GM23338 (cell line): ENCODE results near the gene DUSP5.

Experiments used
- CREB1 ChIP-seq: fragments of 250-450 bp; sonication (Bioruptor Pico); IDR thresholded peaks from 2 replicates; pipeline ENCODE4 v1.5.0; 2020; ENCODE audit warnings: low read depth, mild to moderate bottlenecking, moderate library complexity
- CTCF ChIP-seq, 2 experiments: fragments of 200-600 bp in 1 of 2; sonication (generic) in 1 of 2; conservative IDR thresholded peaks; 2 replicates each; pipeline versions ENCODE4 v1.5.1 to v1.6.1; 2016 to 2017; ENCODE audit warnings: antibody characterized with exemption in 2 of 2, low read depth in 2 of 2, mild to moderate bottlenecking in 2 of 2, moderate library complexity in 1 of 2
- ETS1 ChIP-seq: IDR thresholded peaks from 2 replicates; pipeline ENCODE4 v1.6.1; 2016; ENCODE audit warnings: antibody characterized with exemption
- EZH2 ChIP-seq: fragments of 200-600 bp; sonication (generic); IDR thresholded peaks from one replicate; pipeline ENCODE4 v1.8.0; 2017; ENCODE audit warnings: antibody characterized with exemption, mild to moderate bottlenecking, low read depth; ENCODE audit not compliant: unreplicated experiment
- EZH2phosphoT487 ChIP-seq: fragments of 200-600 bp; sonication (generic); IDR thresholded peaks from one replicate; pipeline ENCODE4 v1.8.1; 2018; ENCODE audit warnings: antibody characterized with exemption; ENCODE audit not compliant: unreplicated experiment
- JUNB ChIP-seq: IDR thresholded peaks from one replicate; pipeline ENCODE4 v1.6.1; 2016; ENCODE audit warnings: antibody characterized with exemption; ENCODE audit not compliant: unreplicated experiment
- NANOG ChIP-seq: IDR thresholded peaks from 2 replicates; pipeline ENCODE4 v1.6.1; 2016; ENCODE audit warnings: antibody characterized with exemption, borderline replicate concordance
- POLR2AphosphoS5 ChIP-seq: IDR thresholded peaks from 2 replicates; pipeline ENCODE4 v1.6.1; 2016; ENCODE audit warnings: antibody characterized with exemption, low read depth
- REST ChIP-seq: IDR thresholded peaks from one replicate; pipeline ENCODE4 v1.6.1; 2018; ENCODE audit warnings: antibody characterized with exemption; ENCODE audit not compliant: unreplicated experiment
- ZNF114 ChIP-seq: fragments of 250-450 bp; sonication (Bioruptor Pico); IDR thresholded peaks from 2 replicates; pipeline ENCODE4 v1.5.0; 2020; ENCODE audit warnings: mild to moderate bottlenecking, moderate library complexity
- ZNF331 ChIP-seq: fragments of 250-450 bp; sonication (Bioruptor Pico); IDR thresholded peaks from 2 replicates; pipeline ENCODE4 v1.5.0; 2020; ENCODE audit warnings: low read depth, mild to moderate bottlenecking, moderate library complexity

- TF ChIP-seq REST (no peak), CTCF (conservative IDR thresholded peaks at IDR 0.05; ENCODE audit: low read depth in 2 of 2) (no peak), POLR2AphosphoS5 (no peak), EZH2 (no peak), EZH2phosphoT487 (no peak), CREB1 (CRISPR knock-in tag) (no peak), ZNF114 (CRISPR knock-in tag) (no peak), JUNB (no peak), ETS1 (no peak), ZNF331 (CRISPR knock-in tag) (no peak), NANOG (no peak)
Measured at GRCh38 chr10:110491346-110491745, 6.4 kb upstream of the DUSP5 start.
